Gastroesophageal sphincter (tissue), 4 donors: Measurements from ENCODE around the gene CCNY. TPM values are rescaled to one million over a fixed set of nuclear protein-coding genes. Genes with fewer than 3 reads are reported as not detected.

Experiments
- ATAC-seq: fragments of 150-250 bp; one replicate; pipeline ENCODE4 v1.9.1; 2016; ENCODE audit warnings: mild to moderate bottlenecking, moderate library complexity
- H3K27ac ChIP-seq, 4 donors: fragments of 200-600 bp; sonication (generic) in 3 of 4; 1 replicate in 3 of 4; 2 replicates in 1 of 4; pipeline ENCODE4 v1.5.1; 2016 to 2019
- H3K27me3 ChIP-seq: fragments of 200-600 bp; sonication (generic); one replicate; pipeline ENCODE4 v1.5.1; 2019
- H3K36me3 ChIP-seq, 2 donors: fragments of 200-600 bp; sonication (generic); one replicate each; pipeline ENCODE4 v1.5.1; 2019; ENCODE audit warnings: control low read depth in 1 of 2
- H3K4me1 ChIP-seq, 3 donors: fragments of 200-600 bp; sonication (generic); 1 replicate in 2 of 3; 2 replicates in 1 of 3; pipeline ENCODE4 v1.5.1; 2016 to 2019; ENCODE audit warnings: control low read depth in 2 of 3
- H3K4me3 ChIP-seq, 2 donors: fragments of 200-600 bp; sonication (generic); one replicate each; pipeline ENCODE4 v1.5.1; 2019; ENCODE audit warnings: mild to moderate bottlenecking in 1 of 2, moderate library complexity in 1 of 2
- H3K9me3 ChIP-seq, 3 donors: fragments of 200-600 bp; sonication (generic); one replicate each; pipeline ENCODE4 v1.5.1; 2017 to 2019; ENCODE audit warnings: control low read depth in 2 of 3
- CTCF ChIP-seq, 4 experiments: fragments of 200-600 bp in 2 of 4; fragments of 450-650 bp in 2 of 4; sonication (generic) in 1 of 4; IDR thresholded peaks; one replicate each; pipeline ENCODE4 v1.5.1; 2017 to 2019; ENCODE audit warnings: antibody characterized with exemption in 4 of 4, mild to moderate bottlenecking in 2 of 4, moderate library complexity in 2 of 4
- EP300 ChIP-seq: sonication (generic); formaldehyde crosslinking; IDR thresholded peaks from one replicate; pipeline ENCODE4 v1.6.1; 2017; ENCODE audit warnings: antibody characterized with exemption, mild to moderate bottlenecking
- POLR2A ChIP-seq, 2 donors: fragments of 450-650 bp; IDR thresholded peaks; one replicate each; pipeline ENCODE4 v1.6.1; 2017; ENCODE audit warnings: antibody characterized with exemption in 2 of 2, mild to moderate bottlenecking in 2 of 2, moderate library complexity in 1 of 2
- POLR2AphosphoS5 ChIP-seq: sonication (generic); formaldehyde crosslinking; IDR thresholded peaks from one replicate; pipeline ENCODE4 v1.6.1; 2017; ENCODE audit warnings: antibody characterized with exemption
- WGBS, 2 donors: methylation state at CpG; one replicate each; pipeline ENCODE4 v1.1.5; 2018; ENCODE audit warnings: low coverage in 1 of 2; 5-methylcytosine and 5-hydroxymethylcytosine counted together
- total RNA-seq, 4 donors: library from RNA; depleted of rRNA; stranded (reverse); fragments of >200 nt; gene quantifications; one replicate each; pipeline ENCODE4 v1.1.0, GENCODE V29; 2016

CCNY gene
- total RNA-seq, 4 donors from 2014 or later: 35.5 to 106 (median 63.2) TPM

- H3K36me3 ChIP-seq: peaks cover 0 to 26% of the 10 kb centered on the region in 2 donors
- TF ChIP-seq CTCF (IDR thresholded peaks at IDR 0.05) (no peak), POLR2AphosphoS5 (no peak), POLR2A (IDR thresholded peaks at IDR 0.05) (no peak), EP300 (no peak)
- ATAC-seq: no peak
These were observed 240.4 kb downstream of the CCNY start for GRCh38 chr10:35576730-35577129.

GRCh38 chr10:35577926-35578617 lies 241.8 kb downstream of the CCNY start:
- no peak overlapping the region for H3K27ac ChIP-seq
- no peak overlapping the region for H3K4me3 ChIP-seq
- WGBS, 2 donors: 32 to 37% methylated on average over 6 to 7 of the region's 7 CpGs
- H3K27me3 ChIP-seq: peaks cover 22% of the 10 kb centered on the region
- TF ChIP-seq CTCF (IDR thresholded peaks at IDR 0.05) (no peak), POLR2AphosphoS5 (no peak), EP300 (no peak)
- no peaks in the 10 kb centered on the region for H3K9me3 ChIP-seq
- H3K36me3 ChIP-seq: peaks cover 0 to 18% of the 10 kb centered on the region in 2 donors
- peaks cover 0 to 4% (median 0%) of the 10 kb centered on the region in 3 donors for H3K4me1 ChIP-seq
- no peak for ATAC-seq

More at GRCh38 chr10:35576730-35577129, 240.4 kb downstream of the CCNY start:
- H3K27ac ChIP-seq: no peak overlapping the region
- no peak overlapping the region for H3K4me3 ChIP-seq
- peaks cover 17% of the 10 kb centered on the region for H3K27me3 ChIP-seq
- peaks cover 0 to 4% (median 0%) of the 10 kb centered on the region in 3 donors for H3K4me1 ChIP-seq
- H3K9me3 ChIP-seq: no peaks in the 10 kb centered on the region
- WGBS, 2 donors: 93 to 100% methylated on average over 3 of the region's 3 CpGs

- WGBS, 2 donors: 0 to 90% methylated on average over 1 to 3 of the region's 4 CpGs
- H3K27me3 ChIP-seq: peaks cover 22% of the 10 kb centered on the region
- no peak overlapping the region for H3K4me3 ChIP-seq
- peaks cover 0 to 13% of the 10 kb centered on the region in 2 donors for H3K36me3 ChIP-seq
- H3K27ac ChIP-seq: no peak overlapping the region
- H3K9me3 ChIP-seq: no peaks in the 10 kb centered on the region
- H3K4me1 ChIP-seq: peaks cover 0 to 4% (median 0%) of the 10 kb centered on the region in 3 donors
- TF ChIP-seq POLR2AphosphoS5 (no peak), POLR2A (IDR thresholded peaks at IDR 0.05) (no peak), CTCF (IDR thresholded peaks at IDR 0.05) (no peak), EP300 (no peak)
- no peak for ATAC-seq
These were observed 242.3 kb downstream of the CCNY start for GRCh38 chr10:35578618-35578956.

GRCh38 chr10:35579116-35579515 lies 242.8 kb downstream of the CCNY start:
- no peak overlapping the region for H3K4me3 ChIP-seq
- H3K27me3 ChIP-seq: peaks cover 22% of the 10 kb centered on the region
- no peaks in the 10 kb centered on the region for H3K9me3 ChIP-seq
- no peak overlapping the region for H3K27ac ChIP-seq
- TF ChIP-seq EP300 (no peak), POLR2AphosphoS5 (no peak), POLR2A (IDR thresholded peaks at IDR 0.05) (no peak), CTCF (IDR thresholded peaks at IDR 0.05) (no peak)
- no peak for ATAC-seq
- WGBS, 2 donors: 59% methylated on average over 3 of the region's 3 CpGs; no CpG with 5 or more reads in 1 of the 2 donors
- peaks cover 0 to 8% of the 10 kb centered on the region in 2 donors for H3K36me3 ChIP-seq
- H3K4me1 ChIP-seq: peaks cover 0 to 4% (median 0%) of the 10 kb centered on the region in 3 donors
